AG04450 (cell line): Measurements from ENCODE around the gene CUL9. TPM values are rescaled to one million over a fixed set of nuclear protein-coding genes. Genes with fewer than 3 reads are reported as not detected.

Source experiments
- CTCF ChIA-PET: fragments of 300-600, 350-600 bp; formaldehyde crosslinking; extraction: SDS; loops from one replicate; lab custom pipeline; 2022; ENCODE audit warnings: antibody characterized with exemption, inconsistent platforms; lab: Charles Lee
- POLR2A ChIA-PET: fragments of 350-600 bp; formaldehyde crosslinking; extraction: SDS; loops from one replicate; lab custom pipeline; 2021; ENCODE audit warnings: antibody characterized with exemption, inconsistent platforms; lab: Yijun Ruan, JAX
- DNase-seq: peaks from one replicate; pipeline ENCODE4 v3.0.0-alpha.2; 2011; ENCODE audit warnings: low read depth, low spot score
- H3K27ac ChIP-seq: one replicate; pipeline ENCODE4 v1.5.1; 2012; ENCODE audit warnings: low read depth, low read length, control low read depth
- H3K27me3 ChIP-seq: one replicate; pipeline ENCODE4 v1.6.0; 2012; ENCODE audit warnings: low read length; ENCODE audit not compliant: control insufficient read depth, insufficient read depth
- H3K4me3 ChIP-seq: 2 replicates; pipeline ENCODE4 v1.5.1; 2011; ENCODE audit warnings: mild to moderate bottlenecking, low read depth, low read length, control low read depth
- H3K9me3 ChIP-seq: 2 replicates; pipeline ENCODE4 v1.5.1; 2012; ENCODE audit warnings: low read length; ENCODE audit not compliant: control insufficient read depth, insufficient read depth
- polyA plus RNA-seq: library from polyadenylated mRNA; depleted of rRNA; stranded (reverse); fragments of >200 nt; gene quantifications from 2 replicates; pipeline ENCODE4 v1.2.3, GENCODE V29; 2011
- TF ChIP-seq, protein P1 (sequence below): IDR thresholded peaks from 2 replicates; pipeline ENCODE4 v1.5.1; 2011; ENCODE audit warnings: low read depth, low read length, control low read depth, inconsistent platforms

The CUL9 gene
- polyA plus RNA-seq, 1 experiment, result 11.8 TPM

DNA sequence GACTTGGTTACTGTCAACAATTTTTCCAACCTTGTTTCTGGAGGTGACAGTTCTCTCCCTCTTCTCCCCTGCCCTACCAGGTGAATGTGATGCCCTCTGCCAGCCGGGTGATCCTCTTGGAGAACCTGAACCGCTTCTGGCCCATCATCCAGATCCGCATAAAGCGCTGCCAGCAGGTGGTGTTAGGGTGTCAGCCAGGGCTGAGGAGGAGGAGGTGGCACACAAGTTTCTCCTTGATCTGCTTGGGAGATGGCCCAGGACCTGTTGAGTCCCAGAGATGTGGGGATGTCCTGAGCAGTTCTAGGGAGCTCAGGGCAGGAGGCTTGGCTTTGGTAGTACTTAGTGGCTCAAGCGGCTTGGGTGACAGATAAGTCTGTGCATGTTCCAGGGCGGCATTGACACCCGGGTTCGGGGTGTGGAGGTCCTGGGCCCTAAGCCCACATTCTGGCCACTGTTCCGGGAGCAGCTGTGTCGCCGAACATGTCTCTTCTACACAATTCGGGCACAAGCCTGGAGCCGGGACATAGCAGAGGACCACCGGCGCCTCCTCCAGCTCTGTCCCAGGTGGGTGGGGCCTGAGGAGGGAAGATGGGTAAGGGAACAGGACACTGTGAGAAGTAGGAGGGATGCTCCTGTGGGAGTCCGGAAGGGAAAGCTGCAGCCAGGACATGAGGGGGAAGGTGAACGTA, 21.2 kb downstream of the CUL9 start:
- no peak overlapping the region for H3K27ac ChIP-seq
- peaks cover 4% of the 10 kb centered on the region for H3K9me3 ChIP-seq
- TF ChIP-seq, protein P1, sequence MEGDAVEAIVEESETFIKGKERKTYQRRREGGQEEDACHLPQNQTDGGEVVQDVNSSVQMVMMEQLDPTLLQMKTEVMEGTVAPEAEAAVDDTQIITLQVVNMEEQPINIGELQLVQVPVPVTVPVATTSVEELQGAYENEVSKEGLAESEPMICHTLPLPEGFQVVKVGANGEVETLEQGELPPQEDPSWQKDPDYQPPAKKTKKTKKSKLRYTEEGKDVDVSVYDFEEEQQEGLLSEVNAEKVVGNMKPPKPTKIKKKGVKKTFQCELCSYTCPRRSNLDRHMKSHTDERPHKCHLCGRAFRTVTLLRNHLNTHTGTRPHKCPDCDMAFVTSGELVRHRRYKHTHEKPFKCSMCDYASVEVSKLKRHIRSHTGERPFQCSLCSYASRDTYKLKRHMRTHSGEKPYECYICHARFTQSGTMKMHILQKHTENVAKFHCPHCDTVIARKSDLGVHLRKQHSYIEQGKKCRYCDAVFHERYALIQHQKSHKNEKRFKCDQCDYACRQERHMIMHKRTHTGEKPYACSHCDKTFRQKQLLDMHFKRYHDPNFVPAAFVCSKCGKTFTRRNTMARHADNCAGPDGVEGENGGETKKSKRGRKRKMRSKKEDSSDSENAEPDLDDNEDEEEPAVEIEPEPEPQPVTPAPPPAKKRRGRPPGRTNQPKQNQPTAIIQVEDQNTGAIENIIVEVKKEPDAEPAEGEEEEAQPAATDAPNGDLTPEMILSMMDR, result no peak
- no peaks in the 10 kb centered on the region for H3K27me3 ChIP-seq
- POLR2A ChIA-PET, result no interaction called here
- no peak overlapping the region for H3K4me3 ChIP-seq
- no peak for DNase-seq
- CTCF ChIA-PET, result no interaction called here

DNA sequence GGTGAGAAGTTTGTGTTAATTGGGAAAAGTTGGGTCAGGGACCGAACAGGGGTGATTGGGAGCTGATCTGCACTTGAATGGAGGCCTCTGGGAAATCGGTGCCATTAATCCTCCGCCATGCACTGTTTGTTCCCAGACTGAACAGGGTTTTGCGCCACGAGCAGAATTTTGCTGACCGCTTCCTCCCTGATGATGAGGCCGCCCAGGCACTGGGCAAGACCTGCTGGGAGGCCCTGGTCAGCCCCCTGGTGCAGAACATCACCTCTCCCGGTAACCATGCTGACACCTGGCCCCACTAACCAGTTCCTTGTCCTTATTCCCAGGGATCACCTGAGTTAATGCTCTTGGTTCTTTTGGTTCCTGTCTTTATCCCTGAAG, 21.7 kb downstream of the CUL9 start:
- CTCF ChIA-PET, result no interaction called here
- no peak overlapping the region for H3K27ac ChIP-seq
- POLR2A ChIA-PET, result no interaction called here
- H3K27me3 ChIP-seq, result no peaks in the 10 kb centered on the region
- H3K9me3 ChIP-seq, result peaks cover 4% of the 10 kb centered on the region
- no peak for DNase-seq
- TF ChIP-seq, protein P1, result no peak
- no peak overlapping the region for H3K4me3 ChIP-seq

DNA sequence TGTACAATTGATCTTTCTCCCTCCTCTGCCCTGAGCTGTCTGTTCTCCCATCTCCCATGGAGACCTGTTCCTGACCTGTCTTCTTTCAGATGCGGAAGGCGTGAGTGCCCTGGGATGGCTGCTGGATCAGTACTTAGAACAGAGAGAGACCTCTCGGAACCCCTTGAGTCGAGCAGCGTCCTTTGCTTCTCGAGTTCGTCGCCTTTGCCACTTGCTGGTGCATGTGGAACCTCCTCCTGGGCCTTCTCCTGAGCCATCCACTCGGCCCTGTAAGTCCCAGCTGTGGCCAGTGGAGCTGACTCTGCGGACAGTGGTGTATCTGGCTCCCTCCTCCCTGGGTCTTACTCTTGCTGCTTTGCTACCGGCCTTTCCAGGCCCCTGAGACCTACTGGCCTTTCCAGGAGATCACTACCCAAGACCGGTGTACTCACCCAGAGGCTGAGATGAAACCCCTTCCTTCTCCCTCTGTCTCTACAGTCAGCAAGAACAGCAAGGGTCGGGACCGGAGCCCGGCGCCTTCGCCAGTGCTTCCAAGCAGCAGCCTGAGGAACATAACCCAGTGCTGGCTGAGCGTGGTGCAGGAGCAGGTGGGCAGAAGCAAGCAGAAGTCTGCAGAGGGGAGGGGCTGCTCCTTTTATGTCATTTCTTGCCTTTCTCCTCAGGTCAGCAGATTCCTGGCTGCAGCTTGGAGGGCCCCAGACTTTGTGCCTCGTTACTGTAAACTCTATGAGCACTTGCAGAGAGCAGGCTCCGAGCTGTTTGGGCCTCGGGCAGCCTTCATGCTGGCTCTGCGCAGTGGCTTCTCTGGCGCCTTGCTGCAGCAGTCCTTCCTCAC, 22.5 kb downstream of the CUL9 start:
- Histone ChIP-seq H3K4me3 (no peak overlapping the region), H3K9me3 (peaks cover 4% of the 10 kb centered on the region), H3K27me3 (no peaks in the 10 kb centered on the region), H3K27ac (no peak overlapping the region)
- TF ChIP-seq, protein P1, result no peak
- DNase-seq, result no peak
- CTCF ChIA-PET, result no interaction called here
- POLR2A ChIA-PET, result no interaction called here

DNA sequence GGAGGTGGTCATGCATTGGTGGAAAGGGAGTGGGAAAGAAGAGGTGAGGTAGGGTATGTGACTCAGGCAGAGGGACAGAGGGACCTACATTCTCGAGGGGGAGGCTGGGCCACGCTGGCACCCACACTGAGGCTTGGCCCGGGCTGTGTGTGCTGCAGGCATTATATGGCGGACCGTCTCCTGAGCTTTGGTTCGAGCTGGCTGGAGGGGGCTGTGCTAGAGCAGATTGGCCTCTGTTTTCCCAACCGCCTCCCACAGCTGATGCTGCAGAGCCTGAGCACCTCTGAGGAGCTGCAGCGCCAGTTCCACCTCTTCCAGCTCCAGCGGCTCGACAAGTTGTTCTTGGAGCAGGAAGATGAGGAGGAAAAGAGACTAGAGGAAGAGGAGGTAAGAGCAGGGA, 23.9 kb downstream of the CUL9 start:
- Histone ChIP-seq H3K4me3 (no peak overlapping the region), H3K27ac (no peak overlapping the region), H3K27me3 (no peaks in the 10 kb centered on the region), H3K9me3 (peaks cover 4% of the 10 kb centered on the region)
- ChIA-PET CTCF (no interaction called here), POLR2A (no interaction called here)
- TF ChIP-seq, protein P1, result no peak
- DNase-seq, result no peak

DNA sequence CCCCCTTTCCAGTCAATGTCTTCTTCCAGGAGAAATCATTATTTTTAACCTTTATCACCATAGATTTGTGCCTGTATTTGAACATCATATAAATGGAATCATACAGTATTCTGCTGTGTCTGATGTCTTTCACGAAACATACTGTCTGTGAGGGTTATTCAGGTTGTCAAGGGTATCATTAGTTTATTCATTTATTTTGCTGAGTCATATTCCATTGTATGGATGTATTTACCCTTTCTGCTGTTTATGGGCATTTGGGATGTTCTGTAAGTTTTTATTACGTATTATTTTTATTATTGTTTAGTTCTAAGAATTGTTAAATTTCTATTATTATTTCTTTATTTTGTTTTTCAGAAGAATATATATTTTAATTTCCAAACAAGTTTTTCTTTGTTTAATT, 25.3 kb downstream of the CUL9 start:
- Histone ChIP-seq H3K4me3 (no peak overlapping the region), H3K27ac (no peak overlapping the region), H3K9me3 (peaks cover 4% of the 10 kb centered on the region), H3K27me3 (no peaks in the 10 kb centered on the region)
- CTCF ChIA-PET, result no interaction called here
- POLR2A ChIA-PET, result no interaction called here
- TF ChIP-seq, protein P1, result no peak
- DNase-seq, result no peak
